ENCODE results near the gene ZBTB4. TPM values are rescaled to one million over a fixed set of nuclear protein-coding genes. Genes with fewer than 3 reads are reported as not detected.

Gene ZBTB4
- total RNA-seq, 1 donor from 2014 or later, result 34.5 TPM

- Mint-ChIP-seq H3K4me1 (ENCODE audit: unreplicated experiment) (peaks cover 12% of the 10 kb centered on the region), H3K36me3 (peaks cover 7% of the 10 kb centered on the region), H3K9me3 (no peaks in the 10 kb centered on the region), H3K27me3 (no peaks in the 10 kb centered on the region), H3K4me3 (no peak overlapping the region), H3K27ac (no peak overlapping the region)
- no peak for DNase-seq (ENCODE audit: extremely low spot score, unreplicated experiment)
- no peak for TF ChIP-seq CTCF (conservative IDR thresholded peaks at IDR 0.05)
Observed at GRCh38 chr17:7418472-7419152, 60.8 kb downstream of the ZBTB4 start.

- no peaks in the 10 kb centered on the region for H3K9me3 Mint-ChIP-seq
- H3K4me1 Mint-ChIP-seq (ENCODE audit: unreplicated experiment), result peaks cover 21% of the 10 kb centered on the region
- no peak overlapping the region for H3K4me3 Mint-ChIP-seq
- DNase-seq (ENCODE audit: extremely low spot score, unreplicated experiment), result no peak
- peaks cover 9% of the 10 kb centered on the region for H3K36me3 Mint-ChIP-seq
- H3K27ac Mint-ChIP-seq, result no peak overlapping the region
- TF ChIP-seq CTCF (conservative IDR thresholded peaks at IDR 0.05), result no peak
- H3K27me3 Mint-ChIP-seq, result no peaks in the 10 kb centered on the region
Observed at GRCh38 chr17:7417056-7417655, 62.3 kb downstream of the ZBTB4 start.

GRCh38 chr17:7416323-7416722 is 63.1 kb downstream of the ZBTB4 start:
- H3K4me3 Mint-ChIP-seq, result no peak overlapping the region
- H3K4me1 Mint-ChIP-seq (ENCODE audit: unreplicated experiment), result peaks cover 24% of the 10 kb centered on the region
- TF ChIP-seq CTCF (conservative IDR thresholded peaks at IDR 0.05), result no peak
- peaks cover 9% of the 10 kb centered on the region for H3K36me3 Mint-ChIP-seq
- no peaks in the 10 kb centered on the region for H3K9me3 Mint-ChIP-seq
- no peak for DNase-seq (ENCODE audit: extremely low spot score, unreplicated experiment)
- H3K27me3 Mint-ChIP-seq, result no peaks in the 10 kb centered on the region
- H3K27ac Mint-ChIP-seq, result no peak overlapping the region

- Mint-ChIP-seq H3K36me3 (peaks cover 9% of the 10 kb centered on the region), H3K4me1 (ENCODE audit: unreplicated experiment) (peaks cover 24% of the 10 kb centered on the region), H3K9me3 (no peaks in the 10 kb centered on the region), H3K27me3 (no peaks in the 10 kb centered on the region), H3K4me3 (no peak overlapping the region), H3K27ac (no peak overlapping the region)
- TF ChIP-seq CTCF (conservative IDR thresholded peaks at IDR 0.05), result no peak
- no peak for DNase-seq (ENCODE audit: extremely low spot score, unreplicated experiment)
Observed at GRCh38 chr17:7415784-7416183, 63.6 kb downstream of the ZBTB4 start.

GRCh38 chr17:7414837-7415236 is 64.6 kb downstream of the ZBTB4 start:
- Mint-ChIP-seq H3K9me3 (no peaks in the 10 kb centered on the region), H3K4me3 (no peak overlapping the region), H3K36me3 (peaks cover 13% of the 10 kb centered on the region), H3K4me1 (ENCODE audit: unreplicated experiment) (peaks cover 23% of the 10 kb centered on the region), H3K27ac (no peak overlapping the region), H3K27me3 (no peaks in the 10 kb centered on the region)
- no peak for DNase-seq (ENCODE audit: extremely low spot score, unreplicated experiment)
- no peak for TF ChIP-seq CTCF (conservative IDR thresholded peaks at IDR 0.05)
